Hepatocyte (in vitro differentiated cells): ENCODE results near the gene CAMK4. TPM values are rescaled to one million over a fixed set of nuclear protein-coding genes. Genes with fewer than 3 reads are reported as not detected.

Experiments used
- DNase-seq: peaks from one replicate; pipeline ENCODE4 v3.0.0-alpha.2; 2016; ENCODE audit warnings: low spot score
- H2AFZ ChIP-seq: fragments of 200-600 bp; sonication (generic); 2 replicates; pipeline ENCODE4 v1.6.0; 2016; ENCODE audit warnings: antibody characterized with exemption, mild to moderate bottlenecking
- H3K27ac ChIP-seq: fragments of 200-600 bp; sonication (generic); 2 replicates; pipeline ENCODE4 v1.5.1; 2016; ENCODE audit warnings: mild to moderate bottlenecking
- H3K27me3 ChIP-seq: fragments of 200-600 bp; sonication (generic); 2 replicates; pipeline ENCODE4 v1.6.1; 2016
- H3K36me3 ChIP-seq: fragments of 200-600 bp; sonication (generic); replicated peaks from 2 replicates; pipeline ENCODE4 v1.5.1; 2016; ENCODE audit warnings: low read depth; ENCODE audit not compliant: insufficient read depth
- H3K4me1 ChIP-seq: fragments of 200-600 bp; sonication (generic); 2 replicates; pipeline ENCODE4 v1.5.1; 2016; ENCODE audit warnings: mild to moderate bottlenecking, moderate library complexity; ENCODE audit not compliant: insufficient read depth
- H3K4me2 ChIP-seq: fragments of 200-600 bp; sonication (generic); 2 replicates; pipeline ENCODE4 v1.6.0; 2016
- H3K4me3 ChIP-seq: fragments of 200-600 bp; sonication (generic); 2 replicates; pipeline ENCODE4 v1.5.1; 2016; ENCODE audit warnings: mild to moderate bottlenecking
- H3K79me2 ChIP-seq: fragments of 200-600 bp; sonication (generic); 2 replicates; pipeline ENCODE4 v1.6.0; 2017; ENCODE audit warnings: mild to moderate bottlenecking
- H3K9me2 ChIP-seq: fragments of 200-600 bp; sonication (generic); replicated peaks from 2 replicates; pipeline ENCODE4 v1.6.0; 2017; ENCODE audit warnings: mild to moderate bottlenecking; ENCODE audit not compliant: insufficient read depth
- H3K9me3 ChIP-seq: fragments of 200-600 bp; sonication (generic); 2 replicates; pipeline ENCODE4 v1.5.1; 2016; ENCODE audit warnings: low read depth, mild to moderate bottlenecking
- H4K20me1 ChIP-seq: fragments of 200-600 bp; sonication (generic); 2 replicates; pipeline ENCODE4 v1.6.0; 2016; ENCODE audit warnings: mild to moderate bottlenecking; ENCODE audit not compliant: insufficient read depth, poor library complexity, severe bottlenecking
- EZH2 ChIP-seq: fragments of 200-600 bp; sonication (generic); IDR thresholded peaks from 2 replicates; pipeline ENCODE4 v1.6.1; 2016; ENCODE audit warnings: antibody characterized with exemption, mild to moderate bottlenecking, borderline replicate concordance
- EZH2phosphoT487 ChIP-seq: fragments of 200-600 bp; sonication (generic); IDR thresholded peaks from one replicate; pipeline ENCODE4 v1.6.1; 2018; ENCODE audit warnings: antibody characterized with exemption, mild to moderate bottlenecking, low read depth, moderate library complexity; ENCODE audit not compliant: unreplicated experiment, severe bottlenecking
- WGBS: methylation state at CpG from one replicate; pipeline ENCODE4 v1.1.6; 2016; ENCODE audit warnings: low lambda C conversion rate; ENCODE audit errors: missing lambda C conversion rate; 5-methylcytosine and 5-hydroxymethylcytosine counted together
- polyA plus RNA-seq: library from polyadenylated mRNA; unstranded; fragments of >200 nt; fragmentation: Nextera tagmentation; extraction: Ambion mirVana; gene quantifications from 2 replicates; pipeline ENCODE4 v1.2.1, GENCODE V29; 2016
- total RNA-seq: library from RNA; depleted of rRNA; stranded (reverse); fragments of >200 nt; gene quantifications from 2 replicates; pipeline ENCODE4 v1.2.3, GENCODE V29; 2014
- TF ChIP-seq, protein P1 (sequence below): fragments of 200-600 bp; sonication (generic); IDR thresholded peaks from 2 replicates; pipeline ENCODE4 v1.5.1; 2016; ENCODE audit warnings: antibody characterized with exemption, mild to moderate bottlenecking; ENCODE audit not compliant: poor library complexity

Gene CAMK4
- total and polyA plus RNA-seq, 2 experiments from 2014 or later: 1.0 to 3.4 TPM

- Histone ChIP-seq H3K79me2 (no peaks in the 10 kb centered on the region), H2AFZ (no peak overlapping the region)
Observed at GRCh38 chr5:111280282-111280951, 56.2 kb downstream of the CAMK4 start.

GRCh38 chr5:111282798-111283197, 58.6 kb downstream of the CAMK4 start:
- Histone ChIP-seq H3K27me3 (no peaks in the 10 kb centered on the region), H3K36me3 (no peaks in the 10 kb centered on the region), H3K9me2 (no peaks in the 10 kb centered on the region), H4K20me1 (no peaks in the 10 kb centered on the region), H3K27ac (no peak overlapping the region), H3K9me3 (no peaks in the 10 kb centered on the region), H2AFZ (no peak overlapping the region), H3K4me1 (no peaks in the 10 kb centered on the region), H3K4me3 (no peak overlapping the region), H3K4me2 (no peak overlapping the region), H3K79me2 (no peaks in the 10 kb centered on the region)
- DNase-seq: no peak
- WGBS: 96% methylated on average over 3 of the region's 3 CpGs
- TF ChIP-seq EZH2 (no peak), EZH2phosphoT487 (no peak)
- TF ChIP-seq, protein P1, sequence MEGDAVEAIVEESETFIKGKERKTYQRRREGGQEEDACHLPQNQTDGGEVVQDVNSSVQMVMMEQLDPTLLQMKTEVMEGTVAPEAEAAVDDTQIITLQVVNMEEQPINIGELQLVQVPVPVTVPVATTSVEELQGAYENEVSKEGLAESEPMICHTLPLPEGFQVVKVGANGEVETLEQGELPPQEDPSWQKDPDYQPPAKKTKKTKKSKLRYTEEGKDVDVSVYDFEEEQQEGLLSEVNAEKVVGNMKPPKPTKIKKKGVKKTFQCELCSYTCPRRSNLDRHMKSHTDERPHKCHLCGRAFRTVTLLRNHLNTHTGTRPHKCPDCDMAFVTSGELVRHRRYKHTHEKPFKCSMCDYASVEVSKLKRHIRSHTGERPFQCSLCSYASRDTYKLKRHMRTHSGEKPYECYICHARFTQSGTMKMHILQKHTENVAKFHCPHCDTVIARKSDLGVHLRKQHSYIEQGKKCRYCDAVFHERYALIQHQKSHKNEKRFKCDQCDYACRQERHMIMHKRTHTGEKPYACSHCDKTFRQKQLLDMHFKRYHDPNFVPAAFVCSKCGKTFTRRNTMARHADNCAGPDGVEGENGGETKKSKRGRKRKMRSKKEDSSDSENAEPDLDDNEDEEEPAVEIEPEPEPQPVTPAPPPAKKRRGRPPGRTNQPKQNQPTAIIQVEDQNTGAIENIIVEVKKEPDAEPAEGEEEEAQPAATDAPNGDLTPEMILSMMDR: no peak

More at GRCh38 chr5:111280282-111280951, 56.2 kb downstream of the CAMK4 start:
- 81% methylated on average over 6 of the region's 6 CpGs for WGBS
- Histone ChIP-seq H3K4me3 (no peak overlapping the region), H3K27me3 (no peaks in the 10 kb centered on the region), H3K9me2 (no peaks in the 10 kb centered on the region), H4K20me1 (no peaks in the 10 kb centered on the region), H3K4me1 (no peaks in the 10 kb centered on the region), H3K9me3 (no peaks in the 10 kb centered on the region), H3K4me2 (no peak overlapping the region), H3K27ac (no peak overlapping the region), H3K36me3 (no peaks in the 10 kb centered on the region)
- no peak for TF ChIP-seq EZH2
- TF ChIP-seq EZH2phosphoT487: no peak
- TF ChIP-seq, protein P1: no peak
- no peak for DNase-seq

GRCh38 chr5:111284825-111285224, 60.6 kb downstream of the CAMK4 start:
- H3K4me1 ChIP-seq: no peaks in the 10 kb centered on the region
- WGBS: 69% methylated on average over 2 of the region's 2 CpGs

More at GRCh38 chr5:111284825-111285224, 60.6 kb downstream of the CAMK4 start:
- no peaks in the 10 kb centered on the region for H3K9me2 ChIP-seq
- H3K27me3 ChIP-seq: no peaks in the 10 kb centered on the region
- no peaks in the 10 kb centered on the region for H3K9me3 ChIP-seq
- no peaks in the 10 kb centered on the region for H3K36me3 ChIP-seq
- no peak overlapping the region for H3K4me3 ChIP-seq
- H3K27ac ChIP-seq: no peak overlapping the region
- no peaks in the 10 kb centered on the region for H4K20me1 ChIP-seq
- no peak overlapping the region for H3K4me2 ChIP-seq
- no peaks in the 10 kb centered on the region for H3K79me2 ChIP-seq
- no peak overlapping the region for H2AFZ ChIP-seq
- TF ChIP-seq EZH2phosphoT487 (no peak), EZH2 (no peak)
- TF ChIP-seq, protein P1: no peak
- no peak for DNase-seq
